IPS-15b (cell line): ENCODE results near the gene SSNA1.
A peak's percentile ranks its signal among the peaks of the same experiment; 100 is the strongest.

Experiments
- H3K27me3 ChIP-seq: one replicate; pipeline ENCODE4 v1.6.1; 2013; ENCODE audit warnings: low read length; ENCODE audit not compliant: control insufficient read depth, insufficient read depth
- H3K36me3 ChIP-seq: one replicate; pipeline ENCODE4 v1.6.1; 2013; ENCODE audit warnings: low read length; ENCODE audit not compliant: control insufficient read depth, insufficient read depth
- H3K4me1 ChIP-seq: one replicate; pipeline ENCODE4 v1.6.1; 2013; ENCODE audit warnings: mild to moderate bottlenecking, low read length; ENCODE audit not compliant: control insufficient read depth, insufficient read depth
- H3K4me3 ChIP-seq: one replicate; pipeline ENCODE4 v1.5.1; 2013; ENCODE audit warnings: low read depth, low read length
- H3K9ac ChIP-seq: one replicate; pipeline ENCODE4 v1.6.1; 2013; ENCODE audit warnings: low read depth, mild to moderate bottlenecking, low read length
- H3K9me3 ChIP-seq: one replicate; pipeline ENCODE4 v1.6.1; 2013; ENCODE audit warnings: mild to moderate bottlenecking, low read length; ENCODE audit not compliant: control insufficient read depth, insufficient read depth

Gene SSNA1

GRCh38 chr9:137192859-137193258, 4.4 kb downstream of the SSNA1 start:
- H3K4me3 ChIP-seq: no peak overlapping the region
- peaks cover 14% of the 10 kb centered on the region for H3K36me3 ChIP-seq
- H3K27me3 ChIP-seq: no peaks in the 10 kb centered on the region
- no peak overlapping the region for H3K9ac ChIP-seq
- H3K4me1 ChIP-seq: peaks cover 4% of the 10 kb centered on the region
- no peaks in the 10 kb centered on the region for H3K9me3 ChIP-seq

- Histone ChIP-seq H3K9me3 (no peaks in the 10 kb centered on the region), H3K27me3 (no peaks in the 10 kb centered on the region), H3K9ac (no peak overlapping the region), H3K36me3 (peaks cover 14% of the 10 kb centered on the region), H3K4me1 (peaks cover 4% of the 10 kb centered on the region), H3K4me3 (no peak overlapping the region)
These were observed 5.3 kb downstream of the SSNA1 start for GRCh38 chr9:137193771-137194170.

- H3K36me3 ChIP-seq: peaks cover 14% of the 10 kb centered on the region
- H3K9ac ChIP-seq: no peak overlapping the region
- H3K27me3 ChIP-seq: no peaks in the 10 kb centered on the region
- H3K9me3 ChIP-seq: no peaks in the 10 kb centered on the region
- H3K4me3 ChIP-seq: no peak overlapping the region
- peaks cover 4% of the 10 kb centered on the region for H3K4me1 ChIP-seq
These were observed 5.9 kb downstream of the SSNA1 start for GRCh38 chr9:137194388-137194787.

DNA sequence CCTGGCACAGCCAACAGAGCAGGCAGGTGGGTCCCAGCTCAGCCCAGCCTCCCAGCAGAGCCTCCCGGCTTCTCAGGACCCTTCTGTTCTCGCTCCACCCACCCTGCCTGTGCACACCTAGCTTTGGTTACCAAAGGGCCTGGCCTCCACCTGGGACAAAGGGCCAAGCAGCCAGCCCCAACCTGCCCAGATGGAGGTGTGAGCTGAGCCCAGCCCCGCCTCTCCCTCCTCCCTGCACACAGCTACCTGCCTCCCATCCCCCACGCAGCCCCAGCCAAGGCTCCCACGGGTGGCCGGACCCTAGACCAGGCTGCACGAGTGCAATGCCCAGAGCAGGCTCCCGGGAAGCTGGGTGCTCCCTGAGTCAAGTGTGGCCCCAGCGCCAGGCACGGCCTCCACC, 6.4 kb downstream of the SSNA1 start:
- Histone ChIP-seq H3K36me3 (peaks cover 14% of the 10 kb centered on the region), H3K4me3 (no peak overlapping the region), H3K9ac (peak overlapping the region; percentile 37), H3K27me3 (no peaks in the 10 kb centered on the region), H3K9me3 (no peaks in the 10 kb centered on the region), H3K4me1 (peaks cover 2% of the 10 kb centered on the region)

DNA sequence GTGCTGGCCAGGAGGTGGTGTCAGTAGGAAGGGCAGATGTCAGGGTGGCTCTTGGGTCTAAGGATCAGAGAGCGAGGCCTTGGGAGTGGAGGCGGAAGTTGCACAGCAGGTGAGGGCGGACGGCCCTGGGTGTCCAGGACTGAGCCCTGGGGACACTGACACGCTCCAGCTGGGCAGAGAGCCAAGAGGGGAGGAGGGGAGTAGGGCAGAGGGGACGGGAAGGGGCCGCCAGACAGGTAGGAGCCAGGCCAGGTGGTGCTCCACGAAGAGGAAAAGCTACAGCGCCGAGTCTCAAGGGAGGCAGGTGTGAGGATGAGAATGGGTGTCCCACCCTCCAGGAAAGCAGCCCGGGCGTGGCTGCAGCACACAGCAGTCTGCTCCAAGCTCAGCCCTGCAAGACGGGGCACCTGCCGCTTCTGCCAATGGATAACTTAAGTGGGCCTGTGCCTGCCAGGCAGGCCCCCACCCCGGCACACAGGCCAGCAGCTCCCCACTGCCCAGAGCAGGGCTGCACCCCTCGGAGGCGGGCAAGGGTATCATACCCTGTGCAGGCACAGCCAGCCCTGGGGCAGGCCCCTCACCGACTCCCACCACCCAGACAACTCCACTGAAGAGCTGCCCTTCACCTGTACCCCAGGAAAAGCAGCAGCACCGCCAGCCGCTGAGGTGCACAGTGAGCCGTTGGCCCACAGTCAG, 7.2 kb downstream of the SSNA1 start:
- no peaks in the 10 kb centered on the region for H3K27me3 ChIP-seq
- H3K4me3 ChIP-seq: no peak overlapping the region
- H3K9ac ChIP-seq: no peak overlapping the region
- peaks cover 12% of the 10 kb centered on the region for H3K36me3 ChIP-seq
- H3K9me3 ChIP-seq: no peaks in the 10 kb centered on the region
- peaks cover 2% of the 10 kb centered on the region for H3K4me1 ChIP-seq

GRCh38 chr9:137198051-137198901, 9.8 kb downstream of the SSNA1 start:
- H3K4me3 ChIP-seq: no peak overlapping the region
- H3K9me3 ChIP-seq: no peaks in the 10 kb centered on the region
- H3K4me1 ChIP-seq: peaks cover 2% of the 10 kb centered on the region
- H3K27me3 ChIP-seq: no peaks in the 10 kb centered on the region
- H3K9ac ChIP-seq: no peak overlapping the region
- no peaks in the 10 kb centered on the region for H3K36me3 ChIP-seq

DNA sequence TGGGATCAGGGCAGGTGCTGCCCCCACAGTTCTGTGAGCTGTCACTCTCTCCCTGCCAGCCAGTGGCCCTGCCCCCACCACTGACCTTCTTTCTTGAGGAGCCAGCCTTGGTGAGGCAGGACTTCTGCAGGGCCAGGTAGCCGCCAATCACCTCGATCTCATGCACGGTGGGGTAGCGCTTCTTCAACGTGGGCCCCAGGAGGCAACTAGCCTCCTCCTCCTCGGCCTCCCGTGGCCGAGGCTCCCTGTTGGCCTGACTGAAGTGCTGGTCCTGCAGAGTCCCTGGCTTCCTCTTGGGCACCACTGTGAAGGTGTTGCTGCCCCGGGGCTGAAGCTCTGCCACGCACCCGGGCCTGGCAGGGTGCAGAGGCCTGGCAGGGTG, 10.4 kb downstream of the SSNA1 start:
- Histone ChIP-seq H3K27me3 (no peaks in the 10 kb centered on the region), H3K9me3 (no peaks in the 10 kb centered on the region), H3K4me1 (peaks cover 2% of the 10 kb centered on the region), H3K36me3 (no peaks in the 10 kb centered on the region), H3K9ac (no peak overlapping the region), H3K4me3 (no peak overlapping the region)

GRCh38 chr9:137199411-137200121, 11.1 kb downstream of the SSNA1 start:
- peak overlapping the region; percentile 41 for H3K4me3 ChIP-seq
- peaks cover 5% of the 10 kb centered on the region for H3K4me1 ChIP-seq
- H3K9me3 ChIP-seq: no peaks in the 10 kb centered on the region
- H3K27me3 ChIP-seq: no peaks in the 10 kb centered on the region
- no peak overlapping the region for H3K9ac ChIP-seq
- no peaks in the 10 kb centered on the region for H3K36me3 ChIP-seq

GRCh38 chr9:137200311-137201204, 12.1 kb downstream of the SSNA1 start, which contains the start of gene TPRN:
Gene TPRN (minus strand): TSS chr9:137200741. CDS start chr9:137200711, 30 bp downstream.
- H3K4me1 ChIP-seq: peaks cover 3% of the 10 kb centered on the region
- H3K4me3 ChIP-seq: peak within 1 kb of the TSS; percentile 79

GRCh38 chr9:137201205-137201868, 12.9 kb downstream of the SSNA1 start:
- Histone ChIP-seq H3K4me1 (peaks cover 3% of the 10 kb centered on the region), H3K9ac (peak overlapping the region; percentile 85), H3K9me3 (no peaks in the 10 kb centered on the region), H3K36me3 (no peaks in the 10 kb centered on the region), H3K4me3 (peak overlapping the region; percentile 79), H3K27me3 (no peaks in the 10 kb centered on the region)

More at GRCh38 chr9:137200311-137201204, 12.1 kb downstream of the SSNA1 start, which contains the start of gene TPRN:
- Histone ChIP-seq H3K36me3 (no peaks in the 10 kb centered on the region), H3K9ac (peak within 1 kb of the TSS; percentile 85), H3K9me3 (no peaks in the 10 kb centered on the region), H3K27me3 (no peaks in the 10 kb centered on the region)
